ENCODE results near the gene SLC39A10. TPM values are rescaled to one million over a fixed set of nuclear protein-coding genes. Genes with fewer than 3 reads are reported as not detected.

SLC39A10 gene, protein sequence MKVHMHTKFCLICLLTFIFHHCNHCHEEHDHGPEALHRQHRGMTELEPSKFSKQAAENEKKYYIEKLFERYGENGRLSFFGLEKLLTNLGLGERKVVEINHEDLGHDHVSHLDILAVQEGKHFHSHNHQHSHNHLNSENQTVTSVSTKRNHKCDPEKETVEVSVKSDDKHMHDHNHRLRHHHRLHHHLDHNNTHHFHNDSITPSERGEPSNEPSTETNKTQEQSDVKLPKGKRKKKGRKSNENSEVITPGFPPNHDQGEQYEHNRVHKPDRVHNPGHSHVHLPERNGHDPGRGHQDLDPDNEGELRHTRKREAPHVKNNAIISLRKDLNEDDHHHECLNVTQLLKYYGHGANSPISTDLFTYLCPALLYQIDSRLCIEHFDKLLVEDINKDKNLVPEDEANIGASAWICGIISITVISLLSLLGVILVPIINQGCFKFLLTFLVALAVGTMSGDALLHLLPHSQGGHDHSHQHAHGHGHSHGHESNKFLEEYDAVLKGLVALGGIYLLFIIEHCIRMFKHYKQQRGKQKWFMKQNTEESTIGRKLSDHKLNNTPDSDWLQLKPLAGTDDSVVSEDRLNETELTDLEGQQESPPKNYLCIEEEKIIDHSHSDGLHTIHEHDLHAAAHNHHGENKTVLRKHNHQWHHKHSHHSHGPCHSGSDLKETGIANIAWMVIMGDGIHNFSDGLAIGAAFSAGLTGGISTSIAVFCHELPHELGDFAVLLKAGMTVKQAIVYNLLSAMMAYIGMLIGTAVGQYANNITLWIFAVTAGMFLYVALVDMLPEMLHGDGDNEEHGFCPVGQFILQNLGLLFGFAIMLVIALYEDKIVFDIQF
- 1 to 10 TPM; 1.9 to 4.8 (median 3.4) TPM for polyA plus RNA-seq

DNA sequence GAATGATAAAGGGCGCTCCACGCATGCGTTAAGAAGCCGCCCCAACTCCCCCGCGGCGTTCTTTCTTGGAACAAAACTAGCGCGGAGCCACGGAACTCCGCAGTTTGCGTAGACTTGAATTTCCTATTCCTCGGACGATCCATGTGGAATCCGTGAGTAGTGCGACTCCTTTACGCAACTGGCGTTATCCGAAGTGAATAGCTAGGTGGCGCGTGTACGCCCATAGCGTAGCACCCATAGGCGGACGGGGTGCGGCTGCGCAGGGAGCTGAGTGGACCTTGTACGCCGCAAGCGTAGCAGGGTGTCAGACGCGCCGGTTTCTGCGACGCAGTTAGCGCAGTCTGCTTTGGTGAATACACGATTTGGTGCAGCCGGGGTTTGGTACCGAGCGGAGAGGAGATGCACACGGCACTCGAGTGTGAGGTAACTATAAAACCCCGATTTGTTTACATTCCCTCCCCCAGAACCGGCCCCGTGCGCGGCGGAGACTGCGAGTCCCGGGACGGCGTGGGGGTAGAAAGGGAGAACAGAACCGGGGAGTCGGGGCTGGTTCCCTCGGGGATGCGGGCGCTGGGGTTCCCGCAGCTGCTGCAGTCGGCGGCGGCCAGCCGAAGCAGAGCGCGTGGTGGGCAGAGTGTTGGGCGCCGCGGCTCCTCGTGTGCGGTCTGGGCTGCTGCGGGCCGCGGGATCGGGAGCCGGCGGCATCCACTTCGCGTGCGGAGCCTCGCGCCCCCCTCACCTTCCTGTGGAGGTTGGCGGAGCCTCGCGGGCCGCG is at the start of gene SLC39A10:
SLC39A10 (plus strand) TSS at position 368 of the 775 bp plus-strand sequence. CDS start 22,817 bp downstream, outside the sequence.
- WGBS, 3 donors: 0 to 1% (median 0%) methylated on average over 61 to 85 of the region's 85 CpGs
- H3K27ac ChIP-seq (ENCODE audit: low read depth, low read length): peak within 1 kb of the TSS; percentile 68

DNA sequence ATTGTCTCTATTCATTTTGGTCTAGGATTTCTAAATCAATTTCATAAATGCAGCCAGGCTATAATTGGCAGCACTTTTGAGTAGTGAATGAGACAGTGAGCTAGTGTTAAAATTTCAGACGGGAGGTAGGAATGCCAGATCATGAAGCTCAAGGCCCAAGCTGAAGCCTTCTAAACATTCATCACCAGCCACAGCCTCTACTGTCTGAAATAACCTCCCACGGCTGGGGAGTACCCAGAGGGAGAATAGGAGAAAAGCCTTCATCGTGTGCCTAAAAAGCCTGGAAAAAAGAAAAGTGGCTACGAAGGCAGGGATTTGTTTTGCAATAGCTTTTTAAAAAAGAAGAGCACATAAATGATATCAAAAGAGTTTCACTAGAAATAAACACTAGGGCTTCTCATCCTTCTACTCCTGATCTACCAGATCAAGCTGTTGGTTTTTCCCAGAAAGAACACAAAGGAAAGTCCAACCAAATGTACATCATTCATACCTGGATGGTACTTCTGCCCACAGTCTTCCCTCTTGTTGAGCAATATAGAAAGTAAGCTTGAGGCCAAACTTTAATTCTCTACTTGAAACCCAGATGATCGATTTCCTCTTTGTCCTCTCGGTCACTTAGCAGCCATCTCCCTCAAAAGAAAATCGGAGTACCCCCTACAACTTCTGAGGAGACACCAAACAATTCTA is 48.1 kb upstream of the SLC39A10 start:
- WGBS, 3 donors: 66 to 72% (median 67%) methylated on average over 7 of the region's 7 CpGs
- H3K27ac ChIP-seq (ENCODE audit: low read depth, low read length): no peak overlapping the region

DNA sequence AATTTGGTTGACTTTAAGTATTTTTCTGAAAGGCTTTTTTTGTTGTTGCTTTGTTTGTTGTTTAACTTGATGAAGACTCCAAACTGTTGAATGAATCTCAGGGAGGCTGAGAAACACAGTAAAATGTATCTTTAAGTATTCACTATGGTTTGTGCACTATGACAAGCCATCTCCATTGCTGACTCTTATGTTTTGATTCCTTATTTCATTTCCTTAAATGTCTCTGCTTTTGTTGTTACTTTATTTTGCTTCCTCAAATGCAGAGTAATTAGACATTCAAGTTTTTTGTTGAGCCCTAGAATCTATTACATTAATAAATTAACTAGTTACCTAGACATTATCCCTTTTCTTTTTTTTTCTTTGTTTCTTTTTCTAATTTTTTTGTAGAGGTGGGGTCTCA is 46.3 kb upstream of the SLC39A10 start:
- no peak overlapping the region for H3K27ac ChIP-seq (ENCODE audit: low read depth, low read length)

DNA sequence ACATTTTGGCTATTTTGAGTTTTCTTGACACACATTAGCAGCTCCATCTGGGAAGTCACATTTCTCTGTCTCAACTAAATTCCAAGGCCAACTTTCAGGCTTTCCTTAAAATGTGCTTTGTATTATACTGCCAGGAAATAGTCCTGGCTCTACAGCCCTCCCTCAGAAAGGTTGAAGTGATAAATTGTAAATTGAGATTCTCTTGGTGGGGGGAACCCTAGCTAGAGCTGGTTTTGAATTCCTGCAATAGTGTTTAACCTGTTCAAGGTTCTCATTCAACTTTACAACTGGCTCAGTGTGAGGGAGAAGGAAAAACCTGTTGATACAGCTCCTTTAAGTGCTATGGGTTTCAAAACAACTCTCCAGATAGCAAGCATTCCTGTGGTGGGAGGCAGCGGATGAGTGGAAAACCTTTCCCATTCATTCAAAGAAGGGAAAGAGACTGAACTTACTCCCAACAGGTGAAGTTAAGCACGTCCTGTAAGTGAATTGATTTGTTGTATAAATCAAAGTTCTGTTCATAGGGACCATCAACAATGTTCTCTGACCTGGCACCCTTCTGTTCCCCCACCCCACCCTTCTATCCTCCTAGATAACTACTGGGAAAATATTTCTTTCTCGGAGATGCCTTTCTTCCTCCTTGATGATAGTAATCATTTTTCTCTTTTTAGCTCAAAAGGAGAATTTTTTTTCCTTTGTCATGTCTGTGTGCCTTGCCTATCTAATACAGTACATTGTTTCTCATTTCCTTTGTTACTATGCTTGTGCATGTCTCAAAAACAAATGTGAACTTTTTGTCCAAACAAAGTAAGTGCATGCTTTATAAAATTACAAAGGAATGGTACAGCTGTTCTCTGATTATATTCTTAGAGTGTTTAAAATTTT is 44.2 kb upstream of the SLC39A10 start:
- H3K27ac ChIP-seq (ENCODE audit: low read depth, low read length): no peak overlapping the region
- WGBS, 3 donors: 24 to 52% (median 48%) methylated on average over 3 of the region's 3 CpGs

DNA sequence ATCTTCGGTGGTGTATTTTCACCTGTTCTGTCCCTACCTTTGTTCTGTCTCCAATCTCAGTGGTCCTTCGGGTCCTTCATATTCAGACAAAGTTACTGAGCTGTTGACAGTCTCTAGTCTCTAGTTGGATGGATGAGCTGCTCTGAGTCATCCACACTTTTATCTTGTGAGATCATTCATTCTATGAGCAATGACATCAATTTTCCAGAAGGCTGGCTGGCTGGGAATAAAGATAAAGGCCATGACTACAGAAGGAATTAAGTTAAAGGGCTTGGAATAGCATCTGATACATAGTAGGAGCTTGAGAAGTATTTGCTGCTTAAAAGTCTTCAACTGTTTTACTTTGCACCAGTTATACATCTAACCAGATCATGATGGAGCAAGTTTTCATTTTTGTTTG is 43.1 kb upstream of the SLC39A10 start:
- WGBS, 3 donors: 55 to 68% (median 65%) methylated on average over 2 of the region's 2 CpGs
- H3K27ac ChIP-seq (ENCODE audit: low read depth, low read length): no peak overlapping the region

DNA sequence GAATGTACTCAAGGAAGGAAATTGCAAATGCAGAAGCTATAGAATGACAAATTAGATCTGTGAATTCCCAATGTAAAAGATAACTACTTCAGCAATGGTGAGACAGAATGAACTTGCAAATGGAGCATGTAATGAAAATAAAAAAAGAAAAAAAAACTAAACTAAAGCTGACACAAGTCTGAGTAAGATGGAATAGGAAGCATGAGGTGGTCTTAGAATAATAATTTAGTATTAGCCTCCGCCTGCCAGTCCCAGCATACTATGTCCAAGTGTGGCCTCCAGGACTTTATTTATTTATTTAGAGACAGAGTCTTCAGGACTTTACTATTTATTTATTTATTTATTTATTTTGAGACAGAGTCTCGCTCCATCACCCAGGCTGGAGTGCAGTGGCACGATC is 37.4 kb upstream of the SLC39A10 start:
- 96 to 98% (median 97%) methylated on average over 3 of the region's 3 CpGs for WGBS, 3 donors
- H3K27ac ChIP-seq (ENCODE audit: low read depth, low read length): no peak overlapping the region

DNA sequence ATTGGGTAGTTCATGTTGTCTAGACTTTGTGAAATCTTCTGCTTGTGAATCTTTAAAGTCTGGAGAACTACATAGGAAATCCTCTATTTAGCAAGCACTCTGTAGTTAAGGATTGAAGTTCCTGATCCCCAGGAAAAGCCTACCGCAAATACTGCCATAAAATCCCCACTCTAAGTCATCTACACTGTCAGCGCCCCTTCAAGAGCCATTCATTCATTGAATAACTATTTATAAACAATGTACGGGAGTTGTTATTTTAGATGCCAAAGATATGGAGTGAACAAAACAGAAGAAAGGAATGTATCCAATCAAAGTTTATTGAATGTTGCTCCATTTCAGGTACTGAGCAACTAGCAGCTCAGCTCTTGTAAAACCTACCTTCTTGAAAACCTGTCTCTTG is 36.5 kb upstream of the SLC39A10 start:
- H3K27ac ChIP-seq (ENCODE audit: low read depth, low read length): no peak overlapping the region
- WGBS, 3 donors: 79 to 89% (median 79%) methylated on average over 3 of the region's 3 CpGs

DNA sequence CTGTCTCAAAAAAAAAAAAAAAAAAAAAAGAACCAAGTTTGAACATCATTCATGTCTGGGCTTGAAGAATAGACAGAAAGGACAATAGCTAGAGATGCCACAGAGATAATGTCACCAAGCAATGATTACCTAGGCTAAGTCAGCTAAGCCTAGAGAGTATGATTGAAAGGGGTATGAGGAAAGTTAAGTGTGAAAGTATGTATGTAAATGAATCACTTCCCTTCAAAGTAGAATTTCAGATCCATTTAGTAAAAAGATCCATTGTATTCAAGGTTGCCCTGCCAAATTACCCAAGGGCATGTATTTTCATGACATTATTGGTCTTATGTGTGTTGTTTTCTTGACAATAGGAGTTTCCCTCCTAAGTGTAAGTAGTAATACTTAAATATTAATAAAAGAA is 34.1 kb upstream of the SLC39A10 start:
- no peak overlapping the region for H3K27ac ChIP-seq (ENCODE audit: low read depth, low read length)

DNA sequence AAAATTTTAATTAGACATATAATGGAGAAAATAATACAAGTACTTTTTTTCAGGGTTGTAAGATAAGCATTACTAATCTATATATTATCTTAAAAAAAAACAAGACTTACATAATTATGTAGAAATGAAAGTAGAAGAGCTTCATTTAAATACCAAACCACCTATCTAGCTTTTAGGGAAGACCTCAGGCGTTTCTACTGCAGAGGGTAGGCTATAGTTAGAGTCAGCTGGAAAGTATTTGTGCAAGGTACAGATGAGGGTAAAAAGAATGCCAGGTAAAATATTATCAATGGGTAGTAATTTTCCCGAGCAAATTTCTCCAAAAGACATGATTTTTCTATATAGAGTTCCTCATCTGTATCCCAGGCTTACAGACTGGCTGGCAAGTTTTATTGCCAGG is 30.5 kb upstream of the SLC39A10 start:
- whole genome bisulfite sequencing, 3 donors: 84 to 87% (median 85%) methylated on average over 2 of the region's 2 CpGs
- H3K27ac ChIP-seq (ENCODE audit: low read depth, low read length): no peak overlapping the region

DNA sequence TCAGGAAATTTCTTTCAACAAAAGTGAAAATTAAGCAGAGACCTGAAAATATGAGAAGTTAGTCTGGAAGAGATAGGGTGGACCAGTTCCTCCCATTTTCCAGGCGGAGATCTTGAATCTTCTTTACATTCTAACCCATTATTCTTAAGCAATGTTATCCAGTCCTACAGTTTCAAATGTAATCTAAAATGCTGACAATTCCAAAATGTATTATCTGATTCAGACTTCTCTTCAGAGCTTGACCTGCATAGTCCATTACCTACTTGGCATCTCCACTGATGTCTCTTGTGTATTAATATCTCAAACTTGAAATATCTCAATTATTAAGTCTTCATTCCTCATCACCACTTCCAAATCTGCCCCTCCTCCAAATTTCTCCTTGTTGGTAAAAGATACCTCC is 28.4 kb upstream of the SLC39A10 start:
- 93 to 95% (median 95%) methylated on average over 1 of the region's 1 CpG for WGBS, 3 donors

DNA sequence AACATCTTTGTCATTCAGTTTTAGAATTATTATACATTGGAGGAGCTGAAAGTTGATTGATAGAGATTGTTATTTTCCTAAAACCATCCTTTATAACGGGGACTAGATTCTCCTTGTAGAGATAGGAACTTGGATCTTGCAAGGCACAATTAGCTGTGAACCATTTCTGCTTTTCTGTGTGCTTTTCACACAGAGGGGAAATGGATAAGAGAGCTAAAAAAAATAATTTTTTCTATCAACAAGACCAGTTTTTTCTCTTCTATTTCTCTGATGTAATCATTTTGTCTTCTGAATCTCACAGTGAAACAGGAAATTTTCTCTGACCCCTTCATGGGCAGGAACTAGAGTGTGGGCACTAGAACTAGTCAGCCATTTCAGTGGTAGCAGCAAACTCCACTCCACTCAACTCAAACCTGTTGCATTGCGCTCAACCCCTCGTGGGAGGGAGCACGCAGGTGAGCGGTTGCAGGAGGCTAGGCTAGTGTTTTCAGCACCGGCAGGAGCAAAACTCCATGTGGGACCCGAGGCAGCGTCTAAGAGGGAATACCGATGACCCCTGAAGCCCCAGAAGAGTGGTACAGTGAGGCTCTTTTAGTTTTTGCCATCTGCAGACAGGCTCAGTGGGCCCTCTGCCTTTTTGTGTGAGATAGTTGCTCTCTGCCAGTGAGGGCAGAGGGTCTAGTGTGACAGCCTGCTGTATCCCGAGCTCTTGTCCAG is 24.0 kb upstream of the SLC39A10 start:
- no peak overlapping the region for H3K27ac ChIP-seq (ENCODE audit: low read depth, low read length)
- WGBS, 3 donors: 92 to 97% (median 93%) methylated on average over 10 of the region's 10 CpGs

More for the DNA sequence above, 28.4 kb upstream of the SLC39A10 start:
- H3K27ac ChIP-seq (ENCODE audit: low read depth, low read length): no peak overlapping the region

DNA sequence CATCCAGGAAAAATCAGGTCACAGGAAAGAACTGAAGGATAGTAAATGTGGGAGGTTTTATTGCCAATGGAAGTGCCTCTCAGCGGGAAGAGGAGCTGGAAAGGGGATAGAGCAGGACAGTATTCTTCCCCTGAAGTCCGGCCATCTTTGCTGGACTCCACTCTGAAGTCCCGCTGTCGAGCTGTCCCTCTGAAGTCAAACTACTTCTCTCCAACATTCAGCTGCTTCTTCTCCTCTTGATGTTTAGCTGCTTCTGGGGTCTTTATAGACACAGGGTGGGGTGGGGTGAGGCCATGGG is 23.5 kb upstream of the SLC39A10 start:
- 91 to 96% (median 92%) methylated on average over 4 of the region's 4 CpGs for WGBS, 3 donors
- H3K27ac ChIP-seq (ENCODE audit: low read depth, low read length): no peak overlapping the region

DNA sequence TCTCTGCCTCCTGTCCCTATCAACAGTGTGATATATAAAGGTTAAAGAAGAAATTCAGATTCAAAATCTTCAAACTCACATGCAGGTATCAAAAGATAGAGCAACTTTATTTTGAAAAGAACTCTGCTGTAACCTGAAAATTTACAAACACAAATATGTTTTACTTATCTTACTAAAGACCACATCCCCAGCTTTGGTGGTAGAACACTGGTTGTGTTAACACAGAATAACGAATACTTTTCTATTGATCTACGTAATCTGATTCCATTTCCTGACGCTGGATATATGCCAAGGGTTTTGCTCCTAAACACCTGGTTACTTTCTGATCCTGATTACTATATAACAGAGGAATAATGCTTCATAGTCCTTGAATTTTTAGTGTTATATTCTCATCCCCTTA is 23.1 kb upstream of the SLC39A10 start:
- H3K27ac ChIP-seq (ENCODE audit: low read depth, low read length): no peak overlapping the region
- WGBS, 3 donors: 41 to 86% (median 84%) methylated on average over 3 of the region's 3 CpGs

DNA sequence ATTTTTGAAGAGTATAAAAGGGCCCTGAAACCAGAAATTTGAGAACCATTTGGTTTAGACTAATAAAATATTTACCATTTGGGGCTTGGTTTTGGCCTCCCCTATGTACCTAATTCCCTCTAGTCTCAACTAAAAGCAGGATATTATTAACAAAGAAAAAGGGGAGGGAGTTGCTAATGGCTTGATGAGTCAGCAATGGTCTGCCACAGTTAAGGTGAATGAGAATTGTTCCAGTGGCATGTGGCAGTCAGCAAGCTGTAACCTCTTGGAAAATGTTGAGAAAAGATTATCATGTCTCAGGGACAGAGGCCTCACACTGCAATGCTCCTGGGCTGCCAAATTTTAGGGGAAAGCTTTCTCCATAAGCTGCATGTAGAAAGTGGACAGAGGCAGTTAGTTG is 20.1 kb upstream of the SLC39A10 start:
- H3K27ac ChIP-seq (ENCODE audit: low read depth, low read length): no peak overlapping the region

DNA sequence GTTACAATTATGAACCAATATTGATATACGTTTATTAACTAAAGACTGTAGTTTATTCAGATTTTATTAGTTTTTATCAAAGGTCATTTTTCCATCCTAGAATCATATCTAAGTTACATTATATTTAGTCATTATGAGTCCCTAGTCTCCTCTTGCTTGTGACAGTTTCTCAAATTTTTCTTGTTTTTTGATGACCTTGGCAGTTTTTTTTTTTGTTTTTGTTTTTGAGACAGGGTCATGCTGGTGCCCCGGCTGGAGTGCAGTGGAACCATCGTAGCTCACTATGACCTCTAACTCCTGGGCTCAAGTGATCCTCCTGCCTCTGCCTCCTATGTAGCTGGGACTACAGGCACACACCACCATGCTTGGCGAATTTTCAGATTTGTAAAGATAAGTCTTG is 18.3 kb upstream of the SLC39A10 start:
- 89 to 95% (median 91%) methylated on average over 4 of the region's 4 CpGs for WGBS, 3 donors

DNA sequence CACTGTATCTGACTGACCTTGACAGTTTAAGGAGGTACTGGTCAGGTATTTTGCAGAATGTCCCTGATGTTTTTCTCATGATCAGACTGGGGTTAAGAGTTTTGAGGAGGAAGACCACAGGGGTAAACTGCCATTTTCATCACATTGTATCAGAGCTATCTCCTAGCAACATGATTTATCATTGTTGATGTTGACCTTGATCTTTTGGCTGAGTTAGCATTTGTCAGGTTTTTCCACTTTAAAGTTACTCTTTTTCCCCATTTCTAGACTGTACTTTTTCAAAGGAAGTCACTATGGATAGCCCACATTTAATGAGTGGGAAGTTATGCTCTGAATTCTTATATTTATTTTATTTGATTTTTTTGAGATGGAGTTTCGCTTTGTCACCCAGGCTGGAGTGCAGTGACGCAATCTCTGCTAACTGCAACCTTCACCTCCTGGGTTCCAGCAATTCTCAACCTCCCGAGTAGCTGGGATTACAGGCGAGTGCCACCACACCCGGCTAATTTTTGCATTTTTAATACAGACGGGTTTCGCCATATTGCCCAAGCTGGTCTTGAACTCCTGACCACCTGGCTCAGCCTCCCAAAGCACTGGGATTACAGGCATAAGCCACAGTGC is 17.7 kb upstream of the SLC39A10 start:
- H3K27ac ChIP-seq (ENCODE audit: low read depth, low read length): no peak overlapping the region
- WGBS, 3 donors: 91 to 96% (median 92%) methylated on average over 7 of the region's 7 CpGs

More for the DNA sequence above, 18.3 kb upstream of the SLC39A10 start:
- H3K27ac ChIP-seq (ENCODE audit: low read depth, low read length): no peak overlapping the region

DNA sequence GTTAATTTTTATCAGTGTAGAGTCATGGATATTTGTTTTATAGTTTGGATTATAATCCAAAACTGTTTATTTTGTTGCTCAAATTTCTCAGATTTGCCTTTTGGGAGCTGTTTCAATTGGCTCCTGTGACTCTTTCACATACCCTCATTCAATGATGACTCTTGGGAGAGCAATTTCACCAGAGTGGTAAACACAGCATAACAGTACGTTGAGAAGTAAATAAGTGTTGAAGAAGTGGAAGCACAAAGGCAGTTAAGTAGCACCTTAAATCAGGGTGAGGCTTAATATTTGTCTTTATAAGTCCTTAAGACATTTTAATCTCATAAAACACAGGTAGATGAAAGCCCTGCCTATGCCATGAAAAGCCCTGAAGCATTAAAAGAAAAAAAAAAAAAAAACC is 17.1 kb upstream of the SLC39A10 start:
- H3K27ac ChIP-seq (ENCODE audit: low read depth, low read length): no peak overlapping the region
- WGBS, 3 donors: 64 to 82% (median 66%) methylated on average over 1 of the region's 1 CpG
